ENCODE results near the gene MISP3. TPM values are rescaled to one million over a fixed set of nuclear protein-coding genes. Genes with fewer than 3 reads are reported as not detected.

Gene MISP3
- polyA plus RNA-seq, 1 donor from 2014 or later = 8.2 TPM

DNA sequence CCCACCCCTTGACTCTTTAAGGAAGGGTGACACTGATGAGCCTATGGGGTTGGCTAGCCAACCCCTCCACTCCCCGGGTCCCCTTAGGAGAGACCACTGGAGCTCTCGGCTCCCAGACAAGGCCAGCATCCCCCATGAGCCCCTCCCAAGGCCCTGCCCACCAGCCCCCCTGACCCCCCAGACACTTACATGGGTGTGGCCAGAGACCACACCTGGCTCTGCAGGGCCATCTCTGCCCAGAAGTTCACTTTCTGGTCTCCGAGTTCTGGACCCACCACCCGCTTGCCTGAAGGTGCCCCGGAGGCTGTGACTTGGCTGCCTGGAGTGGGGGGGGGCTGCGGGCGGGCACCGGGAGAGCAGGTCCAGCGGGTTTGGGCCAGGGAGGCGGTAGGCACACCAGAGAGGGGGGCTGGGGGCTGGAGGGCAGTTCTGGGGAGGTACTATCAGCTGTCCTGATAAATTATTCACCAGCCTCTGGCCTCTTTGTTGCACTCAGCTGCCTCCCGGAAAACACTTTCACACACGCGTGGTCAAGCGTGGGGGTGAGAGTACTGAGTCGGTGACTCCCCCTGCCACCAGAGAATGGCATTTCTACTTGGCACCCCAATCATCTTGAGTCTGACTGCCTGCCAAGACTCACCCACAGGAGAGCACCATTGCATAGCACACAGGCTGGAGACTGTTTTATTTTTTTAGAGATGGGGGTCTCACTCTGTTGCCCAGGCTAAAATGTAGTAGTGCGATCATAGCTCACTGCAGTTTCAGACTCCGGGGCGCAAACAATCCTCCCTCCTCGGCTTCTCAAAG, 10.6 kb upstream of the MISP3 start, which contains the start of gene PALM3:
PALM3 (minus strand) TSS at position 326 of the 807 bp plus-strand sequence; CDS start at position 230, 96 bp downstream.
- Histone ChIP-seq H3K36me3 (ENCODE audit: insufficient read depth, low read length) (no peaks in the 10 kb centered on the region), H3K27me3 (ENCODE audit: insufficient read depth, low read depth, low read length) (peaks cover 18% of the 10 kb centered on the region), H2AFZ (ENCODE audit: low read depth, low read length) (no peak within 1 kb of the TSS), H4K20me1 (ENCODE audit: insufficient read depth) (no peaks in the 10 kb centered on the region), H3K4me2 (ENCODE audit: low read length) (no peak within 1 kb of the TSS), H3K9me3 (ENCODE audit: low read length) (no peaks in the 10 kb centered on the region), H3F3A (ENCODE audit: insufficient read depth, low read length, poor library complexity, severe bottlenecking) (no peaks in the 10 kb centered on the region), H3K9me2 (ENCODE audit: insufficient read depth, low read length) (no peaks in the 10 kb centered on the region), H3K9ac (ENCODE audit: low read length) (no peak within 1 kb of the TSS), H3K4me3 (ENCODE audit: low read length) (no peak within 1 kb of the TSS), H3K27ac (ENCODE audit: low read length) (no peak within 1 kb of the TSS), H3K79me2 (replicated peaks; ENCODE audit: insufficient read depth, low read length) (no peaks in the 10 kb centered on the region)
- TF ChIP-seq, protein P1, sequence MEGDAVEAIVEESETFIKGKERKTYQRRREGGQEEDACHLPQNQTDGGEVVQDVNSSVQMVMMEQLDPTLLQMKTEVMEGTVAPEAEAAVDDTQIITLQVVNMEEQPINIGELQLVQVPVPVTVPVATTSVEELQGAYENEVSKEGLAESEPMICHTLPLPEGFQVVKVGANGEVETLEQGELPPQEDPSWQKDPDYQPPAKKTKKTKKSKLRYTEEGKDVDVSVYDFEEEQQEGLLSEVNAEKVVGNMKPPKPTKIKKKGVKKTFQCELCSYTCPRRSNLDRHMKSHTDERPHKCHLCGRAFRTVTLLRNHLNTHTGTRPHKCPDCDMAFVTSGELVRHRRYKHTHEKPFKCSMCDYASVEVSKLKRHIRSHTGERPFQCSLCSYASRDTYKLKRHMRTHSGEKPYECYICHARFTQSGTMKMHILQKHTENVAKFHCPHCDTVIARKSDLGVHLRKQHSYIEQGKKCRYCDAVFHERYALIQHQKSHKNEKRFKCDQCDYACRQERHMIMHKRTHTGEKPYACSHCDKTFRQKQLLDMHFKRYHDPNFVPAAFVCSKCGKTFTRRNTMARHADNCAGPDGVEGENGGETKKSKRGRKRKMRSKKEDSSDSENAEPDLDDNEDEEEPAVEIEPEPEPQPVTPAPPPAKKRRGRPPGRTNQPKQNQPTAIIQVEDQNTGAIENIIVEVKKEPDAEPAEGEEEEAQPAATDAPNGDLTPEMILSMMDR (IDR thresholded peaks at IDR 0.05; ENCODE audit: poor library complexity, severe bottlenecking) = no peak
- no peak for TF ChIP-seq MXI1 (conservative IDR thresholded peaks at IDR 0.05; ENCODE audit: poor library complexity, severe bottlenecking)
- no peak for TF ChIP-seq RAD21 (conservative IDR thresholded peaks at IDR 0.05)
- no peak for TF ChIP-seq EP300 (conservative IDR thresholded peaks at IDR 0.05; ENCODE audit: poor library complexity, severe bottlenecking)
- TF ChIP-seq, protein P2, sequence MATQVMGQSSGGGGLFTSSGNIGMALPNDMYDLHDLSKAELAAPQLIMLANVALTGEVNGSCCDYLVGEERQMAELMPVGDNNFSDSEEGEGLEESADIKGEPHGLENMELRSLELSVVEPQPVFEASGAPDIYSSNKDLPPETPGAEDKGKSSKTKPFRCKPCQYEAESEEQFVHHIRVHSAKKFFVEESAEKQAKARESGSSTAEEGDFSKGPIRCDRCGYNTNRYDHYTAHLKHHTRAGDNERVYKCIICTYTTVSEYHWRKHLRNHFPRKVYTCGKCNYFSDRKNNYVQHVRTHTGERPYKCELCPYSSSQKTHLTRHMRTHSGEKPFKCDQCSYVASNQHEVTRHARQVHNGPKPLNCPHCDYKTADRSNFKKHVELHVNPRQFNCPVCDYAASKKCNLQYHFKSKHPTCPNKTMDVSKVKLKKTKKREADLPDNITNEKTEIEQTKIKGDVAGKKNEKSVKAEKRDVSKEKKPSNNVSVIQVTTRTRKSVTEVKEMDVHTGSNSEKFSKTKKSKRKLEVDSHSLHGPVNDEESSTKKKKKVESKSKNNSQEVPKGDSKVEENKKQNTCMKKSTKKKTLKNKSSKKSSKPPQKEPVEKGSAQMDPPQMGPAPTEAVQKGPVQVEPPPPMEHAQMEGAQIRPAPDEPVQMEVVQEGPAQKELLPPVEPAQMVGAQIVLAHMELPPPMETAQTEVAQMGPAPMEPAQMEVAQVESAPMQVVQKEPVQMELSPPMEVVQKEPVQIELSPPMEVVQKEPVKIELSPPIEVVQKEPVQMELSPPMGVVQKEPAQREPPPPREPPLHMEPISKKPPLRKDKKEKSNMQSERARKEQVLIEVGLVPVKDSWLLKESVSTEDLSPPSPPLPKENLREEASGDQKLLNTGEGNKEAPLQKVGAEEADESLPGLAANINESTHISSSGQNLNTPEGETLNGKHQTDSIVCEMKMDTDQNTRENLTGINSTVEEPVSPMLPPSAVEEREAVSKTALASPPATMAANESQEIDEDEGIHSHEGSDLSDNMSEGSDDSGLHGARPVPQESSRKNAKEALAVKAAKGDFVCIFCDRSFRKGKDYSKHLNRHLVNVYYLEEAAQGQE (IDR thresholded peaks at IDR 0.05; ENCODE audit: borderline replicate concordance) = no peak
- no peak for TF ChIP-seq SMC3 (conservative IDR thresholded peaks at IDR 0.05; ENCODE audit: poor library complexity)
- no peak for TF ChIP-seq TAF1 (IDR thresholded peaks at IDR 0.05; ENCODE audit: low read depth)
- TF ChIP-seq POLR2AphosphoS5 (IDR thresholded peaks at IDR 0.05) = no peak
- no peak for TF ChIP-seq EZH2 (IDR thresholded peaks at IDR 0.05; ENCODE audit: borderline replicate concordance, insufficient read depth, low read length, poor library complexity, severe bottlenecking)

DNA sequence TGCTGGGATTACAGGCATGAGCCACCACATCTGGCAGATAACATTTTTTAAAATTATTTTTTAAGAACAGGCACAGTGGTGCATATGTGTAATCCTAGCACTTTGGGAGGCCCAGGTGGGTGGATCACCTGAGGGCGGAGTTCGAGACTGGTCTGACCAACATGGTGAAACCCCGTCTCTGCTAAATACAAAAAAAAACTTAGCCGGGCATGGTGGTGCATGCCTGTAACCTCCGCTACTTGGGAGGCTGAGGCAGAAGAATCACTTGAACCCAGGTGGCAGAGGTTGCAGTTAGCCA, 10.1 kb upstream of the MISP3 start:
- H4K20me1 ChIP-seq (ENCODE audit: insufficient read depth) = no peaks in the 10 kb centered on the region
- no peaks in the 10 kb centered on the region for H3K36me3 ChIP-seq (ENCODE audit: insufficient read depth, low read length)
- no peaks in the 10 kb centered on the region for H3K9me3 ChIP-seq (ENCODE audit: low read length)
- H3K9ac ChIP-seq (ENCODE audit: low read length) = no peak overlapping the region
- H3K79me2 ChIP-seq (replicated peaks; ENCODE audit: insufficient read depth, low read length) = no peaks in the 10 kb centered on the region
- no peaks in the 10 kb centered on the region for H3F3A ChIP-seq (ENCODE audit: insufficient read depth, low read length, poor library complexity, severe bottlenecking)
- no peak overlapping the region for H3K4me2 ChIP-seq (ENCODE audit: low read length)
- H3K27me3 ChIP-seq (ENCODE audit: insufficient read depth, low read depth, low read length) = peaks cover 18% of the 10 kb centered on the region
- H3K27ac ChIP-seq (ENCODE audit: low read length) = no peak overlapping the region
- no peak overlapping the region for H2AFZ ChIP-seq (ENCODE audit: low read depth, low read length)
- H3K9me2 ChIP-seq (ENCODE audit: insufficient read depth, low read length) = no peaks in the 10 kb centered on the region
- H3K4me3 ChIP-seq (ENCODE audit: low read length) = no peak overlapping the region
- TF ChIP-seq RAD21 (conservative IDR thresholded peaks at IDR 0.05) (no peak), POLR2AphosphoS5 (IDR thresholded peaks at IDR 0.05) (no peak), EP300 (conservative IDR thresholded peaks at IDR 0.05; ENCODE audit: poor library complexity, severe bottlenecking) (no peak), MXI1 (conservative IDR thresholded peaks at IDR 0.05; ENCODE audit: poor library complexity, severe bottlenecking) (no peak), SMC3 (conservative IDR thresholded peaks at IDR 0.05; ENCODE audit: poor library complexity) (no peak), TAF1 (IDR thresholded peaks at IDR 0.05; ENCODE audit: low read depth) (no peak), EZH2 (IDR thresholded peaks at IDR 0.05; ENCODE audit: borderline replicate concordance, insufficient read depth, low read length, poor library complexity, severe bottlenecking) (no peak)
- TF ChIP-seq, protein P2 (IDR thresholded peaks at IDR 0.05; ENCODE audit: borderline replicate concordance) = no peak
- TF ChIP-seq, protein P1 (IDR thresholded peaks at IDR 0.05; ENCODE audit: poor library complexity, severe bottlenecking) = no peak

All from neural cell (in vitro differentiated cells).